ENCODE measurements around the gene C11orf52.
"Not testable (repeated sequence)": the region's sequence is repeated elsewhere in the genome, so short reads cannot be mapped to it uniquely, and the experiment has no call there.

Gene C11orf52

DNA sequence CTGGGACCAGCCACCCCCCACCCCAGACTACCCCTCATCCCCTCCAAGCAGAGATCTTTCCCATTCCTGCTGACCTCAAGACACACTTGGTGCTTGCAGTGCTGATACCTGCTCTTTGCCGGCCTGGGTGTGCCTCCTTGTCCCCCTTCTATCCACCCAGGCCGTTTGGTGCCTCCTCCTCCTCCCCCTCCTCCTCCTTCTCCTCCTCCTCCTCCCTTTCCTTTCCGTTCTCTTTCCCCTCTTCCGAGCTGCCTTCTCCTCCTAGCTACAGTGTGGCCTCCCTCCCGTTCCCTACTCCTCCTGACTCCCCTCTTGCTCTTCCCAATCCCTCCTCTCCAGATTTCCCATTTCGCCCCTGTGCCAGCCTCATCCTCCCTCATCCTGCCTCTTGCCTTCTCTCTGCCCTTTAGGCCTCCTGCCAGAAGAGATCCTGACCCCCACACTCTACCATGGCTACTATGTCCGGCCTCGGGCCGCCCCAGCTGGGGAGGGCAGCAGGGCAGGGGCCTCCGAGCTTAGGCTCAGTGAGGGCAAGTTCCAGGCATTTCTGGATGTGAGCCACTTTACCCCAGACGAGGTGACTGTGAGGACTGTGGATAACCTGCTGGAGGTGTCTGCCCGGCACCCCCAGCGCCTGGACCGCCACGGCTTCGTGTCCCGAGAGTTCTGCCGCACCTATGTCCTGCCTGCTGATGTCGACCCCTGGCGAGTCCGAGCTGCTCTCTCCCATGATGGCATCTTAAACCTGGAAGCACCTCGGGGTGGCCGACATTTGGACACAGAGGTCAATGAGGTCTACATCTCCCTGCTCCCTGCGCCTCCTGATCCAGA, 5.5 kb upstream of the C11orf52 start:
- DNase-seq: no peak

DNA sequence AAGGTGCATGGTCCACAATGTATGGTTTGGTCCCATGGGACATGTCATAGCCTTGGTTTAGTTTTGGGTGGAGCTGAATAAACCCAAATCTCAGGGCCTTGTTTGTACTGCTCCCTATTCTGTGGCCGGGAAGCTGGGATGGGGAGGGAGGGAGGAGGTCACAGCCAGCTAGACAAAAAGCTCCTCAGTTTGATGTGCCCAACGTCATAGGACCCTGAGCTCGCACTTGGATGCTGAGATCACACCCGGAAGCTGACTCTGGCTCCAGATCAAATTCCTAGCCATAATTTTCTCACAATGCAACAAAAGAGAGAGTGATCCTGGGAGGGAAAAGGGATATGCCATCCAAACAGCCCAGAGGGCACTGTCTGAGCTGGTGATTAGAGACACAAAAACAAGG, 4.7 kb upstream of the C11orf52 start:
- DNase-seq: no peak

DNA sequence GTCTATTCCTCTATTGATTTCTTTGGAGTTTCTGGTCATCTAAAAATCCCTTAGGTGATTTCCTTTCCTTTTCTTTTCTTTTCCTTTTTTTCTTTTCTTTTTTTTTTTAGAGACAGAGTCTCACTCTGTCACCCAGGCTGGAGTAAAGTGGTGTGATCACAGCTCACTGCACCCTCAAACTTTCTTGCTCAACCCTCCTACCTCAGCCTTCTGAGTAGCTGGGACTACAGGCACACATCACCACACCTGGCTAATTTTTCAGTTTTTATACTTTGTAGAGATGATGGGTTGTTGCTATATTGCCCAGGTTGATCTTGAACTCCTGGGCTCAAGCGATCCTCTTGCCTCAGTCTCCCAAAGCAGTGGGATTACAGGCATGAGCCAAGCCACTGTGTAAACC, 1.9 kb upstream of the C11orf52 start:
- no peak for DNase-seq

DNA sequence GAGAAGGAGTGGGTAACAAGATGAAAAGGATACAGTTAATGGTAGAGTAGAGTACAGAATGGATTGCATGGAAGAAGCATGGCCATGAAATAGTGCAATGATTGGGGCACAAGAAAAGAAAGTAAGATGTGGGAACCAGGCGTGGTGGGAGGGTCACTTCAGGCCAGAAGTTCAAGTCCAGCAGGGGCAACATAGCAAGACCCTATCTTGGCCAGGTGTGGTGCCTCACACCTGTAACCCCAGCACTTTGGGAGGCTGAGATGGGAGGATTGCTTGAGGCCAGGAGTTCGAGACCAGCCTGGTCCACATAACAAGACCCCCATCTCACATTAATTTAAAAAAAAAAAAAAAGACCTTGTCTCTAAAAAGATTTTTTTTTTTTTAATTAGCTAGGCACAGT, 1.4 kb upstream of the C11orf52 start:
- DNase-seq: no peak

DNA sequence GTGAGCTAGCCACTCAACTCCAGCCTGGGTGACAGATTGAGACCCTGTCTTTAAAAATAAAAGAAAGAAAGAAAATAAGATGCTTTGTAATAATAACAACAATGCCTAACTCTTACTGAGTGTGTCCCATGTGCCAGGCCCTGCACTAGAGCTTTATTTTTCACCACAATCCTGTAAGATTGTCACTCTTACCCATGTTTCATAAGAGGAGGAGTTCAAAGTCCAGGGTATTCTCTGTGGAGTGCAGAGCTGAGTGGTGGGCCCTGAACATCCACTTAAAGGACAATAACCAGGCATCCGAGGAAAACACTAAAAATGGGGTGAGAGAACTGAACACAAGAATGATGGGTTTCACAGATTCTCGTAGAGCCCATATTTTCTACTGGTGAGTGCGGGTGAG, 925 bp upstream of the C11orf52 start:
- DNase-seq: no peak

DNA sequence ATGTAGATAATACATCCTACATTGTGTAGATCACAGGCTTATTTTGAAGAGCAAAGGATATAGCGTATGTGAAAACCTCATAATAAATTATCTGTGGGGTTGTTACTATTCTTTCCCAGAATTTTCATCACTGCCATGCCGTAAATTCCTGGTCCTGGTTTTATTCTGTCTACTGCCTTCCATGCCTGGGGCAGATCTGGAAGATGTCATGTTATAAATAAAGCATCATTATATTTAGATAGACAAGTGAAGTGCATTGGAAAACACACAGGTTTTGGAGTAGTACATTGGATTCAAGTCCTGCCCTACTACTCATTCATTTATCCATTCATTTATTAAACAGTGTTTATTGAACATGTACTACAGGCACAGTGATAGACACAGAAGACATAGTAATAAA, 2.2 kb downstream of the C11orf52 start:
- DNase-seq: no peak

DNA sequence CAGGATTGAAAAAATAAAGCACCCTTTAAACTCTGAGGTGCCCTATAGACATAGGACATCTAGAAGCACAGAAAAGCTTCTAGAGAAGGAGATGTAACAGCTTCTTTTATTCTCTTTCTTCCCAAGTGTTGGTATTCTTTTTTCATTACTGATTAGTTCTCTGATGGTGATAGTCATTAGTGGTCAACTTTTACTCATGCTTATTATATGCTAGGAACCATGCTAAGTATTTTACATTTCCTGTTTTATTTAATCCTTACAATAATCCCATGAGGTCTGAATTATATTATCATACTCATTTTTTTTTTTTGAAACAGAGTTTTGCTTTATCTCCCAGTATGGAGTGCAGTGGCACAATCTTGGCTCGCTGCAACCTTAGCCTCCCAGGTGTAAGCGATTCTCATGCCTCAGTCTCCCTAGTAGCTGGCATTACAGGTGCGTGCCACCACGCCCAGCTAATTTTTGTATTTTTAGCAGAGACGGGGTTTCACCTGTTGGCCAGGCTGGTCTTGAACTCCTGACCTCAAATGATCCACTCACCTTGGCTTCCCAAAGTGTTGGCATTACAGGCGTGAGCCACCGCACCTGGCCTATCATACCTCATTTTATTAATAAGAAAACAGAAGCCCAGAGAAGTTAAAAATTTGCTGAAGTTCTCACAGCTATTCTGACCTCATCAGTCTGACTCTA, 3.0 kb downstream of the C11orf52 start:
- no peak for DNase-seq

DNA sequence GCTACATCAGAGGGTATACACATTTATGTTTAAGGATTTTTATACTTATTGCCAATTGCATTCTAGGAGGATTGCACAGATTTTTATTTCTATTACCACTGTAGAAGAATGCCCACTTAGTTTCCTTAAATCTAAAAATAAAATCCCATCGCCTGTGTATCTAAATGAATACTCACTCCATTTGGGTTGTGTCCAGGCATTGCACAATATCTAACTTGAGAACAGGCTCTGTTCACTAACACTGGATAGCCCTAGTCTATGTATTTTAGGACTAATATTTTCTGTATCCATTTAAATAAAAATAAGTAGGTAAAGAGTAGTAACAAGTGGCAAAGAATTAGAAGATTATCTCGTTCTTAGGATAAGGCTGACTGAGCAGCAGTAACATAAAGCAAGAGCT, 4.1 kb downstream of the C11orf52 start:
- DNase-seq: no peak

DNA sequence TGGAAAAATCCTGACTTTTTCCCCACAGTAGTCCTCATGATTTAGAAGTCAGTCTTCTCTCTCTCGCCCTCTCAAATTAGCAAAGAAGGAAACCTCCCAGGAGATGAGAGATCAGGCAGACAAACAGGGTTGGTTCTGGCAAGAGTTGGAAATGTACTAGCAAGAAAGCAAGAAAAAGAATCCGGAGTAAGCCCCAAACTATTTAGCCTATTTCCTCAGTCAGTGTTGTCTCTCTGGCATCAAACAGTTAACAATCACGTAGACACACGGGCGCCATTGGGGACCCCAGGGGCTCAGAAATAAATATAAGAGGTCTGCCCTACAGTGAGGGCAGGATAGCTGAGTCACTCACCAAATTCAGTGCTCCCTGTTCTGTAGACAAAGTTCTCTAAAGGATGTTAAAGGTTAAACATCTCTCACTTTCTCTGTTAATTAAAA, 4.7 kb downstream of the C11orf52 start:
- no peak for DNase-seq

DNA sequence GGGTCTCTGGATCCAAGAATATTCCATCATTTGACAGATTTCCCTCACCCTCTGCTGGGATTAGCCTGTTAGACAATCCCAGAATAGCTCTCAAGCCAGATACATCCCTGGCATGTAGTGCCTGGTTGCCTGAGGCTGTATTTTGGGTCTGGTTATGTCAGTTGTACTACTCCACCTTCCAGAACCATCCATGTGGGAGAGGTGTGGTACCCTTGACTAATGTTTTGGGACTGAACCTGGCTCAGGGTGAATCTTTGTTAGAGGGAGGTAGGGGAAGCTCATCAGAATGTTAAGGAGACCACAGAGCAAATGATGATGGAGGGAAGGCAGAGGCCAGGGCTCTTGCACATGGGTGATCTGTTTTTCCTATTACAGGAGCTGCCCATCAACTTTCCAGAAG, 5.2 kb downstream of the C11orf52 start:
- no peak for DNase-seq

DNA sequence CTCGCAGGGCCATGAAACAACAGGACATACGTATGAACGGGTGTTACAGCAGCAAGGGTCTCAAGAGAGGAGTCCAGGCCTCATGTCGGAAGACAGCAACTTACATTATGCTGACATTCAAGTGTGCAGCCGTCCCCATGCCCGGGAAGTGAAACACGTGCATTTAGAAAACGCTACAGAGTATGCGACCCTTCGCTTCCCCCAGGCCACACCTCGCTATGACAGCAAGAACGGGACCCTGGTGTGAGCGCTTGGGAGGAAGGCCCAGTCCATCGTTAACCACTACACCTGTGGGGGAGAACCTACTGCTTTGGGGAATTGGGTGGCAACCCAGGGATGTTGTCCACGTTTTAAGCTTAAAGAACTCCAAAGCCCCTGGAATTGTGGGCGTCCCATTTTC, 7.2 kb downstream of the C11orf52 start:
- DNase-seq: no peak

DNA sequence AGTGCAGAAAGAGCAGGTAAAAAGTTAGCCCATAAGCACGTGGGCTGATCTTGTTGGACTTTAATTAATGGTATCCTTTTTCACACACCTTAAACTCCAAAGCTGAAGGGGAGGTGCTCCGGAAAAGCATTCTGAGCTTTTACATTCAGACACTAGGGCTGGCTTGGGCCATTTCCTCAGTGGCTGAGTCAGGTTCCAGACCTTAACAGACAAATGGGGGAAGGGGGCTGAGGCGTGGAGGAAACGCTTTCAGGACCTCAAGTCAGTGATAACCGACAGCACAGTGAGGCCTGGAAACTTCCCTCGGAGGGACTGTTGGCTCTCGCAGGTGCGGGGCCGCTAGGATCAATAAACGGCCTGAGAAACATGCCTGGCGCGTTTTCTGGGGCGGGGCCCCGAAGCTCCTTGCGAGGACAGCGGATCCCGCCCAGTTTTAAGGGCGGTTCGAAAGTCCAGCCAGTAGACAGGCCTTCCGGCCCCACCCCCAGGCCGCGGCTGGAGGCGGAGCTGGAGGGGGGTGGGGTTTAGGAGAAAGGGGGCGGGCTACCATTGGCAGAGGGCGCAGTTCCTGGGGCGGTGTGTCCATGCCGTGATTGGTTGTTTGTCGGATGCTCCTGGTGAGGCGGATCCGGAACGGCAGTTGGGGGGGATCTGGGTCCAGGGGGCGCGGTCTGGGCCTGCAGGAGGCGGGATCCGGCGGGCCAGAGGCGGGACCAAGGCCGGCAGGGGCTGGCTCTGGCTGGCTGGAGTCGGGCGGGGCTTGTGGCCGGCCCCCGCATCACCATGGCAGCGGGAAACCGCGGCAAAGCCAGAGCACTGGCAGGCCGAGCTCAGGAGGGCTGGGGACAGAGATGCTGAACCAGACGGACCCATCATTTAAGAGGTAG, 8.0 kb downstream of the C11orf52 start:
- peak; percentile 96 for DNase-seq

DNA sequence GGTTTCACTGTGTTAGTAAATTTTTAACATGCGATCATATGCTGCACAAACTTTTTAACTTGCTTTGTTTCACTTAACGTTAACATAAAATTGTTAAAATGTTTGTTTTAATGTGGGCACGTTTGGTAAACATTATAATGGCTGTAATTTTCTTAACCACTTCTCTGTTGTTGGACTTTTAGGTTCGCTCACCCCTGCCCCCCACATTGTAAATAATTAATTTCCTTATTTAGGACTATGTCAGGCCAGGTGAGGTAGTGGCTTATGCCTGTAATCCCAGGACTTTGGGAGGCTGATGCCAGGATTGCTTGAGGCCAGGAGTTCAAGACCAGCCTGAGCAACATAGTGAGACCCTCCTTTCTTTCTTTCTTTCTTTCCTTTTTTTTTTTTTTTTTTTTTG, 11.8 kb downstream of the C11orf52 start:
- DNase-seq: no peak

DNA sequence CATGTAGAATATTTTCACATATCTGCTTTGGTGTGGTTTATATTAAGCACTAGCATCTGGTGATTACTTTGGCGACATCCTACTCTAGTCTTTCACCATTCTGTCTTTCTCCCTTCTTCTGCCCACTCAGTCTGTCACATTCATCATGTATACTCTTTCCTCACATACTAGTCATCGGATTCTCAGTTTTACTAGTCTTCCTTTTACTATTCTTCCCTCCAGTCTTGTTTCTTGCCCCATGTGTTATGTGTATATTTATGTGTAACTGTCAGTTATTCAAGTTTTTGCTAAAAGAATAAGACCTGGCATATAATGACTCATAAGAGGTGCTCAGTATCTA, 13.9 kb downstream of the C11orf52 start:
- no peak for DNase-seq

DNA sequence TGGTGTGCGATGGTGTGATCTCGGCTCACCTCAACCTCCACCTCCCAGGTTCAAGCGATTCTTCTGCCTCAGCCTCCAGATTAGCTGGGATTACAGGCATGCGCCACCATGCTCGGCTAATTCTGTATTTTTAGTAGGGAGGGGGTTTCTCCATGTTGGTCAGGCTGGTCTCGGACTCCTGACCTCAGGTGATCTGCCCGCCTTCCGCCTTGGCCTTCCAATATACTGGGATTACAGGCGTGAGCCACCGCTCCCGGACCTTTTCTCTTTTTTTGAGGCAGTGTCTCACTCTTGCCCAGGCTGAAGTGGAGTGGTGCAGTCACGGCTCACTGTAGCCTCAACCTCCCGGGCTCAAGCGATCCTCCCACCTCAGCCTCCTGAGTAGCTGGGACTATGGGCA, 14.5 kb downstream of the C11orf52 start:
- not testable (repeated sequence) for DNase-seq

DNA sequence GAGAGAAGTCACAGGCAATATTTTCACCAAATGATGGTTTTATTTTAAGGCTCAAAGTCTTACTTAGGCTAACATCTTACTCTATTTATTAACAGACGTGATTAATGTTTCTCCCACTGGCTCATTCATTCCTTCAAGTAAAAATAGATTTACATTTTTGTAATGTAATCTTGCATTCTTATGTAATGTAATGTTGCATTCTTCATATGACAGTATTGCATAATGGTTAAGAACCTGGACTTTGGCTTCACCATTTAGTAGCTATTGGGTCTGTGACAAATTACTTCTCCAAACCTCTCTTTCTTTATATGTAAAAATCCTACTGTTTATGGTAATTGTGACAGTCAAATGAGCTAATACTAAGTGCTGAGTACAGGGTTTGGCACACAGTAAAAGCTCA, 15.2 kb downstream of the C11orf52 start:
- DNase-seq: no peak

DNA sequence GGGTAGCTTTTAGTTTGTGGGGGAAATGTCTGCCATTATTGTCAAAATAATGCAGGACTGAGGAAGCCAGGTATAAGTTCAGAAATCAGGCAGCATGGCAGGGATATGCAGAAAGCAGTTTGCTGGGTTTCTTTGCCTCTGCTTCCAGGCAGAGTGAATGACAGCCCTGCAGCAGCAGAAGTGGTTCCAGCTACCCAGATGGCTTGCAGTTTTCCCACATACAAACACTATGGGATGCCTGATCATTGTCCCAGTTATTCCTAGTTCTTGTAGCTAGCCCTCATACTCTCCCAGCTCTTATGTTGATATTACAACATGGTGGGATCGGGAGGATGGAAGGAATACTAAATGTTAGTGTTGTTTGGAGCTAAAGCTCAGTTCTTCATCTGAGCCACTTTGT, 15.6 kb downstream of the C11orf52 start:
- no peak for DNase-seq

DNA sequence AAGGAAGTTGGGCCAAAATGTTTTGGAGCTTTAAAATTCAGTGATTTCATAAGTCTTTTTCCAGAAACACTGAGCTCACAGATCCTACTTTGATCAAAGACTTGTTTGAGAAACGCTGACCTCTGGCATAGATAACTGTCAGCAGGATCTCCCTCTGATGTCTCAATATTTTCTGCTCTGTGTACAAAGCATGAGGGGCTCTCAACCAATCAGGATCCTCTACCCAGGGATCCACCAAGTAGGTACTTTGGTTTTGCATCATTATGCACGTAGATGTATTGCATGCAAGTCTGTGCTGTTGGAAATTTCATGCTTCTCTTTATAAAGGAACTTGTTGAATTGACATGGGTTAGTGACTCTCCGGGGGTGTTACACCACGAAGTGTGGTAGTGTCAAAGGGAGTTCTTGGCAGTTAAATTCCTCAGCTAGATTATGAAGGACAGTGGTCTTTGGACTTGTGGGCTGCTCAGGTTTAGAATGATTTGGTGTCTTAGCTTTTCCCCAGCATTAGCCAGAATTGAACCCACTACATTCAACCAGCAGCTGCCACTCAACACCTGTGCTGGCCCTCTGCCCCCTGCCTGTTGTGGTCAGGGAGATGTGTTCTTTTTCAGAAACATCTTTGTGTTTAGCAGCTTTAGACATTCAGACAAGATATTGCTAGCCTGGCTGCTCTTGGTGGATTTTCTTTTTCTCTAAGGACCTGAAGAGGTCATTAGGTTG, 16.8 kb downstream of the C11orf52 start:
- DNase-seq: peak; percentile 33

DNA sequence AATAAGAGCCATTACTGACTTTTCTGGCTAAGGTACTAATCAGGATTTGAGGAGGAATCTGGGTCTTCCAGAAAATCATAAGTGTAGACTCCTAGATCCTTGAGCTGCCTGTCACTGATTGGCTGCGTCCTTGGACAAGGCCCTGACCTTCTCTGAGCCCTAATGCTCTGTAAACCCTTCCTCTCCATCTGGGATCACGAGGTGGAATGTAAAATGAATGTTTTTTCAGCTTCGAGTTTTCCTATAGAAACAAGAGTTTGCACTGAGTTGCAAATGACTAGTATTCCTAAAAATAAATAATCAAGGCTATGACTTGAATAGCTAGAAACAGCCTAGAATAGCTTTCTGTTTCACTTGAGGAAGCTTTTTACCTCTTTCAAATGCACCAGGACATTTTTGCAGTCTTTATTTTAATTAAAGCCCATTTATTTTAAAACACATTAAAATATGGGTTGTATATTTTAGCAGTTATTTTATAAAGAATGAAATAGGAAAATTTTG, 17.4 kb downstream of the C11orf52 start:
- DNase-seq: no peak

DNA sequence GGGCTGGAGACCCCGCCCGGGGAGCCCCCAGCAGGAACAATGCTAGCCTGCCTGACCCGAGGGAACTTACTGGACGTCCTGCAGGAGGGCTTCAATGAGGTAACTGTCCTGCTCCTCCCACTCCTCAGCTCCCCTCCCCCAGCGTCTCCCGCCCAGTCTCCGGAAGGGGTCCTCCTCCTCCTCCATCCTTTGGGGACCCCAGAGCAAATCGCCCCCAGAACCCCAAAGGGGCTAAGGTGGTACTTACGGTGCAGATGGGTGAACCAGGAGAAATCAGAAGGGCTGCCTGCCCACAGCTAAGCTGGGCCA, 18.7 kb downstream of the C11orf52 start:
- peak; percentile 50 for DNase-seq

DNA sequence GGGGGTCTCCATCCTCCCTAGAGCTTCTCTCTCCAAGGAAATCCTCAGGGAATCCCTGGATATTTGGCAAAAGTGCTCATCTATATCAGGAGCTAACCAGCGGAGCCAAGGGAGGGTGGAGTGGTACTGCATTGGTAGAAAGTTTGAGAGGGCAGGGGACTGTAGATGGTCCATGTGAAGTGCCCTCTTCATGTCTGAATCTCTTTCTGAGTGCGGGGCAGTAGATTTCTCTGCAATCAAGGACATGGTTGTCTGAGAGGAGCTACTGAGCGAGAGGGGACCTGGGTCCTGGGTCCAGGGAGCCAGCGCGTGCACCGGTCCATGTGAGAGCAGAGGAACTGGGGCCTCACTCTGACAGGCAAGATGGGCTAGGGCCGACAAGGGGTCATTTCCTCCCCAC, 19.1 kb downstream of the C11orf52 start:
- no peak for DNase-seq

DNA sequence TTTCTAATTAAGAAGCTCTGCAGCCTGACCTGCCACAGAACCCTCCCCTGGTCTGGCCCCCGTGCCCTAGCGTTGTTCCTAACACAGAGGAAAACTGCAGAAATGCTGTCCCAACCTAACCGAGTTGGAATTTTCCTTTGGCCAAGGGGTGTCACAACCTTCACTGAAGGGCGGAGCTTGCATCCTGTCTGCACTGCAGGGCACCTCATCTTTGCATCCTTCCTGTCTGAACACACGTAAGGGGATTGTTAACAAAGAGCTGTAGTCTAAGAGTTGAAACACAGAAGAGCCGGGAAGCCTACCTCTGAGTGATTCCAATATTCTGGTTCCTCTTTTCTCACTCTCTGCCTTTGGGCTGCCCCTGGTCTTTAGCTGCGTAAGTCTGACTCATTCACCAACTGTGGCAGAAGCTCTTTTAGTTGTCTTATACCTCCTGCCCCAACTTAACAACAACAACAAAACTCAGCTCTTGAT, 20.0 kb downstream of the C11orf52 start:
- DNase-seq: peak; percentile 57

All from stimulated activated CD8-positive, alpha-beta memory T cell treated with anti-CD3 and anti-CD28 coated beads, Interleukin-4, amount 100 ng/mL, for 48 hours (primary cell).